GM21390 (cell line): ENCODE data around the gene MYO18A.

Experiments
- ATAC-seq: cut with Tn5 transposase; IDR thresholded peaks from one replicate; pipeline ENCODE4 v1.9.1; 2021; ENCODE audit not compliant: unreplicated experiment

Gene MYO18A

GRCh38 chr17:29167393-29168078, 12.7 kb downstream of the MYO18A start:
- ATAC-seq: no peak

- ATAC-seq: no peak
Observed at GRCh38 chr17:29166507-29166887, 13.7 kb downstream of the MYO18A start.

- ATAC-seq: no peak
Observed at GRCh38 chr17:29165800-29166506, 14.2 kb downstream of the MYO18A start.

- no peak for ATAC-seq
Observed at GRCh38 chr17:29165261-29165660, 14.9 kb downstream of the MYO18A start.

- ATAC-seq: no peak
Observed at GRCh38 chr17:29163563-29163962, 16.6 kb downstream of the MYO18A start.

- ATAC-seq: no peak
Observed at GRCh38 chr17:29162909-29163341, 17.3 kb downstream of the MYO18A start.

GRCh38 chr17:29162082-29162908, 17.9 kb downstream of the MYO18A start:
- ATAC-seq: no peak

GRCh38 chr17:29160253-29160652, 19.9 kb downstream of the MYO18A start:
- ATAC-seq: no peak

GRCh38 chr17:29159306-29159860, 20.8 kb downstream of the MYO18A start:
- ATAC-seq: no peak

- no peak for ATAC-seq
Observed at GRCh38 chr17:29158488-29159275, 21.5 kb downstream of the MYO18A start.

- ATAC-seq: no peak
Observed at GRCh38 chr17:29158096-29158487, 22.1 kb downstream of the MYO18A start.

GRCh38 chr17:29157310-29157709, 22.9 kb downstream of the MYO18A start:
- ATAC-seq: no peak

GRCh38 chr17:29156781-29157180, 23.4 kb downstream of the MYO18A start:
- ATAC-seq: no peak

- no peak for ATAC-seq
Observed at GRCh38 chr17:29155966-29156338, 24.2 kb downstream of the MYO18A start.

- ATAC-seq: no peak
Observed at GRCh38 chr17:29155227-29155965, 24.8 kb downstream of the MYO18A start.

- ATAC-seq: no peak
Observed at GRCh38 chr17:29154516-29155226, 25.5 kb downstream of the MYO18A start.

- no peak for ATAC-seq
Observed at GRCh38 chr17:29151567-29151966, 28.6 kb downstream of the MYO18A start.

- no peak for ATAC-seq
Observed at GRCh38 chr17:29150161-29150560, 30.0 kb downstream of the MYO18A start.

- ATAC-seq: no peak
Observed at GRCh38 chr17:29149431-29150064, 30.6 kb downstream of the MYO18A start.
